Vagina (tissue), 2 donors: ENCODE data around the gene CNTN3. TPM values are rescaled to one million over a fixed set of nuclear protein-coding genes. Genes with fewer than 3 reads are reported as not detected.

Experiments
- DNase-seq, 2 donors: peaks; one replicate each; pipeline ENCODE4 v3.0.0-alpha.2; 2017; ENCODE audit errors: extremely low spot score in 2 of 2
- H3K27ac ChIP-seq: fragments of 200-600 bp; sonication (generic); one replicate; pipeline ENCODE4 v1.5.1; 2019
- H3K27me3 ChIP-seq: fragments of 200-600 bp; sonication (generic); one replicate; pipeline ENCODE4 v1.5.1; 2019
- H3K36me3 ChIP-seq, 2 donors: fragments of 200-600 bp; sonication (generic); one replicate each; pipeline ENCODE4 v1.5.1; 2017 to 2019
- H3K4me1 ChIP-seq: fragments of 200-600 bp; sonication (generic); one replicate; pipeline ENCODE4 v1.5.1; 2019
- H3K4me3 ChIP-seq, 2 donors: fragments of 200-600 bp; sonication (generic); 1 replicate in 1 of 2; 2 replicates in 1 of 2; pipeline ENCODE4 v1.5.1; 2016 to 2019
- H3K9me3 ChIP-seq: fragments of 200-600 bp; sonication (generic); one replicate; pipeline ENCODE4 v1.5.1; 2019
- CTCF ChIP-seq, 3 experiments: fragments of 450-650 bp in 2 of 3; fragments of 200-600 bp in 1 of 3; sonication (generic) in 1 of 3; IDR thresholded peaks; one replicate each; pipeline ENCODE4 v1.5.1; 2017 to 2019; ENCODE audit warnings: antibody characterized with exemption in 3 of 3, mild to moderate bottlenecking in 2 of 3, moderate library complexity in 2 of 3
- POLR2A ChIP-seq, 2 donors: fragments of 450-650 bp; IDR thresholded peaks; one replicate each; pipeline ENCODE4 v1.6.1; 2017; ENCODE audit warnings: antibody characterized with exemption in 2 of 2, mild to moderate bottlenecking in 2 of 2, moderate library complexity in 2 of 2
- POLR2AphosphoS5 ChIP-seq, 2 donors: sonication (generic); formaldehyde crosslinking; IDR thresholded peaks; one replicate each; pipeline ENCODE4 v1.9.0; 2017; ENCODE audit warnings: antibody characterized with exemption in 2 of 2, mild to moderate bottlenecking in 2 of 2, low read depth in 1 of 2; ENCODE audit not compliant: insufficient read depth in 1 of 2
- intact Hi-C: fragments of 100-400 bp; cut with DNase I; formaldehyde crosslinking; loops from one replicate; pipeline ENCODE4 v1.15.1; 2023
- total RNA-seq: library from RNA; depleted of rRNA; stranded (reverse); fragments of >200 nt; gene quantifications from one replicate; pipeline ENCODE4 v1.2.3, GENCODE V29; 2016

The CNTN3 gene
- total RNA-seq, 1 donor from 2014 or later = not detected

GRCh38 chr3:74593152-74593551, 21.3 kb downstream of the CNTN3 start:
- Histone ChIP-seq H3K4me1 (no peaks in the 10 kb centered on the region), H3K36me3 (no peaks in the 10 kb centered on the region), H3K27ac (no peak overlapping the region), H3K27me3 (no peaks in the 10 kb centered on the region), H3K9me3 (no peaks in the 10 kb centered on the region), H3K4me3 (no peak overlapping the region)
- TF ChIP-seq POLR2AphosphoS5 (IDR thresholded peaks at IDR 0.05; ENCODE audit: insufficient read depth in 1 of 2, low read depth in 1 of 2) = no peak
- TF ChIP-seq CTCF (IDR thresholded peaks at IDR 0.05) = no peak
- no peak for TF ChIP-seq POLR2A (IDR thresholded peaks at IDR 0.05)
- intact Hi-C loops = no loop called here
- DNase-seq = no peak

- no peak overlapping the region for H3K27ac ChIP-seq
- H3K4me1 ChIP-seq = no peaks in the 10 kb centered on the region
- DNase-seq = no peak
- no peak for TF ChIP-seq POLR2AphosphoS5 (IDR thresholded peaks at IDR 0.05; ENCODE audit: insufficient read depth in 1 of 2, low read depth in 1 of 2)
- TF ChIP-seq POLR2A (IDR thresholded peaks at IDR 0.05) = no peak
- no peak for TF ChIP-seq CTCF (IDR thresholded peaks at IDR 0.05)
- intact Hi-C loops = no loop called here
- no peaks in the 10 kb centered on the region for H3K9me3 ChIP-seq
- H3K36me3 ChIP-seq = no peaks in the 10 kb centered on the region
- H3K27me3 ChIP-seq = no peaks in the 10 kb centered on the region
- no peak overlapping the region for H3K4me3 ChIP-seq
These were observed 22.1 kb downstream of the CNTN3 start for GRCh38 chr3:74592359-74592758.

GRCh38 chr3:74591946-74592345, 22.5 kb downstream of the CNTN3 start:
- Histone ChIP-seq H3K4me3 (no peak overlapping the region), H3K27me3 (no peaks in the 10 kb centered on the region), H3K27ac (no peak overlapping the region), H3K36me3 (no peaks in the 10 kb centered on the region), H3K4me1 (no peaks in the 10 kb centered on the region), H3K9me3 (no peaks in the 10 kb centered on the region)
- no peak for DNase-seq
- TF ChIP-seq POLR2A (IDR thresholded peaks at IDR 0.05) (no peak), CTCF (IDR thresholded peaks at IDR 0.05) (no peak), POLR2AphosphoS5 (IDR thresholded peaks at IDR 0.05; ENCODE audit: insufficient read depth in 1 of 2, low read depth in 1 of 2) (no peak)
- intact Hi-C loops = no loop called here

GRCh38 chr3:74591342-74591741, 23.1 kb downstream of the CNTN3 start:
- intact Hi-C loops = no loop called here
- TF ChIP-seq CTCF (IDR thresholded peaks at IDR 0.05) = no peak
- Histone ChIP-seq H3K4me3 (no peak overlapping the region), H3K27me3 (no peaks in the 10 kb centered on the region), H3K27ac (no peak overlapping the region), H3K9me3 (no peaks in the 10 kb centered on the region), H3K36me3 (no peaks in the 10 kb centered on the region), H3K4me1 (no peaks in the 10 kb centered on the region)
- no peak for DNase-seq

- no peaks in the 10 kb centered on the region for H3K27me3 ChIP-seq
- no peak for DNase-seq
- H3K36me3 ChIP-seq = no peaks in the 10 kb centered on the region
- TF ChIP-seq POLR2A (IDR thresholded peaks at IDR 0.05) = no peak
- H3K4me3 ChIP-seq = no peak overlapping the region
- H3K27ac ChIP-seq = no peak overlapping the region
- no peaks in the 10 kb centered on the region for H3K9me3 ChIP-seq
- H3K4me1 ChIP-seq = no peaks in the 10 kb centered on the region
- intact Hi-C loops = no loop called here
These were observed 23.7 kb downstream of the CNTN3 start for GRCh38 chr3:74590620-74591262.
